ENCODE results near the gene TIMM10B.
"Not testable (repeated sequence)": the region's sequence is repeated elsewhere in the genome, so short reads cannot be mapped to it uniquely, and the experiment has no call there.

Gene TIMM10B

DNA sequence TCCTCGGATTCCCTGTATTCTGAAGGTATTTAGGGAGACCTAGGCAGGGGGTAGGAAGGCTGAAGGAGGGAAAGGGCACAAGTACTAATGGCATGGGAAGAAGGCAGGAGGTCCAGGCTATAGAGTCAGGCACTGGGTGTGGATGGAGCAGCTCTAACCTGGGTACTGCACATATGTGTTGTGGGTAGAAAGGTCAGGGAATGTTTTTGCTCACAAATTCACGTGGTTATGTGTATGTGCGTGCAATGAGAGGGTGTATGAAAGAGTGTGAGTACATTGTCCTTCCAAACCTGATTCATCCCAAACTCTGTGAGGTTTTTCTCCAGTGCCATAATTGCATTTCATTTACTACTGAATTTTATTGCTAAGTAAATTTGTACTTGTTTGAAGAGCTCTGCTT, 39.0 kb downstream of the TIMM10B start:
- no peak for DNase-seq

DNA sequence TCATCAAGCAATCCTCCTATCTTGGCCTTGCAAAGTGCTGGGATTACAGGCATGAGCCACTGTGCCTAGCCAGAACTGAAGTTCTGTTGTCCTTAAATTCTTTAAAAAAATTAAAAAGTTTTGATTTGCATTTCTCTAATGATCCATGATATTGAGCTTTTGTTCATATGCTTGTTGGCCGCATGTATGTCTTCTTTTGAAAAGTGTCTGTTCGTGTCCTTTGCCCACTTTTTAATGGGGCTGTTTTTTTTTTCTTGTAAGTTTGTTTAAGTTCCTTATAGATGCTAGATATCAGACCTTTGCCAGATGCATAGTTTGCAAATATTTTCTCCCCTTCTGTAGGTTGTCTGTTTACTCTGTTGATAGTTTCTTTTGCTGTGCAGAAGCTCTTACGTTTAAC, 40.6 kb downstream of the TIMM10B start:
- not testable (repeated sequence) for DNase-seq

DNA sequence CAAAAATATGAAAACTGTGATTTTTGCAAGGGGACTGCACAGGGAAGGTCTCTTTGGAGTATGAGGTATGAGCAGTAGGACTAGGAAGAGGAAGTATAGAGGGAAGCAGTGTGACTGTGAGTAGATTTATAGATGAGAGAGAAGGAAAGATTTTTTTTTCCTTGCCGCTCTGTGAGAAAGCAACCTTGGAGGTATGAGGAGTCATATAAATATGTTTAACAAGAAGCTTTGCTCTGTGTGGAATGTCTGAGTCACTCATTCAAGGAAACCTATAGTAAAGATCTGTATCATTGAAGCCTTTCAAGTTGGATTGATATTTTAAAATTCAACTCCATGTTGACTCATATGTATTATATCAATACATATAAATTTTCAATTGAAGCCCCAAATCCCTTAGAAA, 42.0 kb downstream of the TIMM10B start:
- no peak for DNase-seq

DNA sequence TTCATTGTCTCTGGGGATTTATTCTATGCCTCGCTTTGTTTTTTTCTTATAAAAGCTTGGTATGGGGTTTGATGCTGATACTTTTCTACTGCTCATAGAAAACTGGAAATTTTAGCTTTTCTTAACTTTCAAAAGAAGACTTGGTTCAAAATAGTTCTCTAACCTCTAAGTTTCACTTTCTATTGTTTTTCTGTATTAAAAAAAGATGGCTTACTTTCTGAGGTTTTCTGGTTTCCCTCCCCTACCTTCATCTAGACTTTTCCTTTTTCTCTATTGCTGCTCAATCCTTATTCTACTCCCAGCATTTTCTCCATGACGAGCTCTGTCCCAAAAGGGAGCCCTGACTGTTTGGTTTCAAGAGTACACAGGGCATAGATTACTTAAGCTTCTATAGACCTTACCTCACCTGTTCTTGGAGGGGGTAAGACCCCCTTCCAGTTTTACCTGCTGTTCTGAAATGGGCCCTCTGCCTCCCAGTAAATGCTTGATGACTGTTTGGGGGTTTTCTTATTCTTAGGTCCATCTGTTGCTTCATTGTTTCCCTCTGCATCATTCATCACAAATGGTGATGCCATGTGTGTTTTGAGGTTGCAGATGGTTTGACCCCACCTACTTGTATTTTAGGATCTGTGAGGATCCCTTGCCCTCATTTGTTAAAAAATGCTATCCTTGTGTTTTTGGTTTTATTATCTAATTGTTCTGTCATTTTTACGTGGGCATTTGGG, 45.3 kb downstream of the TIMM10B start:
- no peak for DNase-seq

DNA sequence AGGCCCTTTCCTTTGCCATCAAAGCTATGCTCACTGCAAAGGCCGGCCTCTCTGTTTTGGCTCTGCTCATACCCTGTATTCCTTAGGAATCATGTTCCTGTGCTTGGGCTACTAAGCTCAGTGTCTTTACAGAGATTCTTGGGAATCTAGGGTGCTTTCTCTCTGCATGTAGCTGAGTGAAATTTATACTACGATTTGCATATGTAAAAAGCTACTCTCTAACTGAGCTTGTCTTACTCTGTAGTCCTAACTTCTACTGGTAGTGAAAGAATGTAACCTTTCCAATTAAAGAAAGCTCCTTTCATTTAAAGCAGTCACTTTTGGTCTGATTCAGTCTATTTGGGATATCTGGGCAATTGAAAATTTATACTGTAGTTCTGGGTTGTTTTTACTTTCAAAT, 48.0 kb downstream of the TIMM10B start:
- no peak for DNase-seq

DNA sequence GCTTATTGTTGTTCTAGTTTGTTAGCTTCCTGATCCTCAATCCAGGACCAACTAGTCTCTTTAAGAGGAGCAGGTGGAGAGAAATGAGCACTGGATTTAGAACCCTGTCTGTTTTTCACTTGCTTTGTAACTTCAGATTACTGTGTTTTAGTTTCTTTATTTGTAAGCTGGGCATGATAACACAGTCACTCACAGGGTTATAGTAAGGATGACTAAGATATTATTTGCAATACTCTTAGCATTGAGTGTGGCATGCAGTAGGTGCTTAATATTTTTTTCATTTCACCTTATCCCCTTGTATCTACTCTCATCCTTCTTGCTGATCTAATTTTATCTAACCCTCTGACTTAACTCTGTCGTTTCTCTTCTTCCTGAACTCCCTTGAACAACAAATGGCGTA, 49.5 kb downstream of the TIMM10B start:
- no peak for DNase-seq

DNA sequence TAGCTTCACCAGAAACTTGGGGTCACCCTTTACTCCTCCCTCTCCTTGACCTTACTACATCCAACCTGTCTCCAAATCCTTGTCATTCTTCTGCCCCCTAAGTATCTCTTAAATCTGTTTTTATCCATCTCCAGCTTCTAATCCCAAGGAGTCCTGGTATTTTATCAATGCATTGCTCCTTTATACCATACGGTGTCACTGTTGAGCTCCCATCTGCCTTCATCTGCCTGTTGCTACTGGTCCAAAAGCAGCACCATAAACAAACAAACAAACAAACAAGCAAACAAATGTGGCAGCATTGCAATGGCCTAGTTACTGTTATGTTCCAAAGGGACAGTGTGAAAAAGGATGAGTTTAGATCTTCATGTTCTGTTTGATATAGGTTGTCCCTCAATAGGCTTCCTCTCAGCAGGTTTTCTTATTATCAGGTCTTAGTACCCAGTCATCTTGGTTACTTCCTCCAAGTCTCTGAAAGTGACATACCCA, 50.0 kb downstream of the TIMM10B start:
- DNase-seq = no peak

All from activated gamma-delta T cell treated with Interleukin-2 at 50 U/mL for 16 hours (primary cell).